ENCODE measurements around the gene ZNF747. TPM values are rescaled to one million over a fixed set of nuclear protein-coding genes. Genes with fewer than 3 reads are reported as not detected.

The ZNF747 gene
- total and polyA plus RNA-seq, 2 donors (not counting 3 experiments of a cell fraction or from before 2014, with no cell fraction given) = 6.4 to 7.2 TPM

- H4K20me1 ChIP-seq (replicated peaks; ENCODE audit: control insufficient read depth, extremely low read depth, insufficient read depth, low read length) = no peaks in the 10 kb centered on the region
- FAIRE-seq (peak; percentile 95), DNase-seq (ENCODE audit: low read depth, low spot score) (peak; percentile 74)
- no peak overlapping the region for H2AFZ ChIP-seq (ENCODE audit: low read depth, low read length)
- H3K9me1 ChIP-seq (replicated peaks; ENCODE audit: control insufficient read depth, extremely low read depth, insufficient read depth, low read length) = no peaks in the 10 kb centered on the region
- H3K36me3 ChIP-seq (ENCODE audit: control insufficient read depth in 2 of 2, extremely low read depth in 1 of 2, insufficient read depth in 2 of 2, low read length in 2 of 2) = no peaks in the 10 kb centered on the region
- dilution Hi-C loops (cut with MboI; ENCODE audit: extremely low pct_ligation_motif_present, low sequenced_read_pairs) (no loop called here), intact Hi-C loops (cut with micrococcal nuclease) (loop anchor here (5.0 kb wide), 1 partner anchor 45 kb away; the partner anchor contains the start of gene SEPHS2)
- H3K4me2 ChIP-seq (ENCODE audit: insufficient read depth, low read length) = peak overlapping the region; percentile 31
- BruUV-seq (replicated peaks) = no TSS peak
- H3K27ac ChIP-seq (ENCODE audit: insufficient read depth, low read depth, low read length) = no peak overlapping the region
- TF ChIP-seq FOS (IDR thresholded peaks at IDR 0.05; ENCODE audit: borderline replicate concordance, insufficient read depth, low read length) (peak; percentile 89), CTCF (IDR thresholded peaks at IDR 0.05; ENCODE audit: extremely low read depth in 1 of 2, insufficient read depth in 1 of 2, low read depth in 1 of 2, low read length in 2 of 2) (no peak), POLR2AphosphoS5 (IDR thresholded peaks at IDR 0.05; ENCODE audit: insufficient read depth, low read depth, low read length) (peak; percentile 45), MAX (IDR thresholded peaks at IDR 0.05; ENCODE audit: insufficient read depth, insufficient read length) (peak; percentile 6), MYC (IDR thresholded peaks at IDR 0.05; ENCODE audit: low read depth, low read length) (no peak), JUN (IDR thresholded peaks at IDR 0.05; ENCODE audit: borderline replicate concordance, insufficient read depth, insufficient read length, low read depth) (peak; percentile 81), POLR2A (IDR thresholded peaks at IDR 0.05; ENCODE audit: low read depth, low read length) (no peak), EZH2 (IDR thresholded peaks at IDR 0.05; ENCODE audit: borderline replicate concordance, low read depth, low read length, severe bottlenecking) (no peak), GATA2 (IDR thresholded peaks at IDR 0.05; ENCODE audit: insufficient read depth, insufficient read length, low read depth, low read length) (peak; percentile 57)
- no peak overlapping the region for H3K4me3 ChIP-seq (replicated peaks in 1 of 3; ENCODE audit: insufficient read depth in 1 of 3, low read depth in 1 of 3, low read length in 3 of 3)
- H3K4me1 ChIP-seq (ENCODE audit: control insufficient read depth, extremely low read depth, insufficient read depth, low read length) = peaks cover 9% of the 10 kb centered on the region
- POLR2A ChIA-PET = no interaction called here
- no peaks in the 10 kb centered on the region for H3K9me3 ChIP-seq (replicated peaks; ENCODE audit: control insufficient read depth, insufficient read depth, low read length)
- no peaks in the 10 kb centered on the region for H3K27me3 ChIP-seq (ENCODE audit: control insufficient read depth in 2 of 2, insufficient read depth in 2 of 2, low read length in 2 of 2)
- no peak overlapping the region for H3K9ac ChIP-seq (replicated peaks; ENCODE audit: extremely low read depth, insufficient read depth, low read length)
- CTCF ChIA-PET = interaction anchor here (0.9 to 1.3 kb wide), 5 partner anchors 13 to 106 kb away, joined by 3 to 7 read pairs (median 4); no protein-coding TSS in a partner anchor
- H3K79me2 ChIP-seq (ENCODE audit: control insufficient read depth, insufficient read depth, low read length) = no peaks in the 10 kb centered on the region
These were observed 42.8 kb downstream of the ZNF747 start for GRCh38 chr16:30491744-30492308.
